GM21786 (cell line): ENCODE data around the gene PXDN.
"Not testable (repeated sequence)": the region's sequence is repeated elsewhere in the genome, so short reads cannot be mapped to it uniquely, and the experiment has no call there.

Source experiments
- ATAC-seq: cut with Tn5 transposase; IDR thresholded peaks from one replicate; pipeline ENCODE4 v1.9.1; 2021; ENCODE audit not compliant: unreplicated experiment

Gene PXDN

GRCh38 chr2:1634681-1635341, 109.5 kb downstream of the PXDN start:
- ATAC-seq: no peak

DNA sequence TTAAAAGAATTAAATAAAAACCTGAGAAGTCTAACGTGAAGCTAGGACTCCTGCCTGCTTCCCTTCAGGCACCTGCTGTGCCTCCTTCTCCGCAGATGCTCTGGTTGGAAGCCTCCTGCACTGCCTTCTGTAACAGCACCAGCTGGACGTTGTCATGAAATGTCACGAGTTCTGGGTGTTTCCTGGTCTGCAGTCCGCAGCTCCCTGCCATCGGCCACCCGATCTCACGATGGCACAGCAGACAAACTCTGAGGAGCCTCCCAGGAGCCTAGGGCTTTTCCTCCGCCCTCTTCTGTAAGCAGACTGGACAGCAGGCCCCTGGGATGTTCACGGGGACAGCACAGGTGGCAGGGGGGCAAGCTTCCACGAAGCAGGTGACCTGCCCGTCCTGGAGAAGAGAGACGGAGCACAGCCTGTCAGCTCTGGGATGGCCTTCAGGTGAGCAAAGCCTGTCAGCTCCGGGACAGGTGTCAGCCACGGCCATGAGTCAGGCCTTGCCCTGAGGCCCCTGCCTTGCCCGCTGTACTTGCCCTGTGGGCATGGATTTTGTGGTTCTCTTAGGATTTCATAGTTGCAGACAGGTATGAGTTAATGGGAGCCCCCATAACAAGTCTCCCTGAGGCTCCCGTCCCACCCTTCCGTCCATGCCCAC, 110.3 kb downstream of the PXDN start:
- ATAC-seq: no peak

DNA sequence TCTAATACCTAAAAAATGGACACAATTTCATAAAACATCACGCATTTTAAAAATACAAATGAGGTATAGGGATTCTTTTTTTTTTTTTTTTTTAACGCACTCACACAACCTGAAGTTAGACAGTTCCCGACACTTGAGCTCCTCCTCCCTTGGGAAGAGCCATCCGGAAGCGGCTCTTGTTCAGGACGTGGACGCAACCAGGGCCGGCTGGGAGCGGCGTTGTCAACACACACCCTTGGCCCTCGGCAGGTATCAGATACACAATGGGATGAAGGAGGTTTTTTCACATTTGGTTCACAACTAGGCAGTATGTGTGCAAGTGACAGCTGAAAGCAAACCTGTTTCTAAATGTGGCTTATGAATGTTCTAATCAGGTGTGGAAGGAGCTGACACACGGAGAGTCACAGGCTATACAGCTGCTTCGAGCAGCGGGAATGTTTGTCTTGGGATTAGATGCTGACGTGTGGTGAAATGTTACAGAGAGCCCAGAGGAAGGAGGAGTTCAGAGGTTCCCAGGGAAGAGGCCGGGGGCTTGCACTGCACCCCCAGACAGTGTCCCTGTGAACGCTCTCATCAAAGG, 111.1 kb downstream of the PXDN start:
- no peak for ATAC-seq

GRCh38 chr2:1632510-1632909, 111.8 kb downstream of the PXDN start:
- ATAC-seq: no peak

DNA sequence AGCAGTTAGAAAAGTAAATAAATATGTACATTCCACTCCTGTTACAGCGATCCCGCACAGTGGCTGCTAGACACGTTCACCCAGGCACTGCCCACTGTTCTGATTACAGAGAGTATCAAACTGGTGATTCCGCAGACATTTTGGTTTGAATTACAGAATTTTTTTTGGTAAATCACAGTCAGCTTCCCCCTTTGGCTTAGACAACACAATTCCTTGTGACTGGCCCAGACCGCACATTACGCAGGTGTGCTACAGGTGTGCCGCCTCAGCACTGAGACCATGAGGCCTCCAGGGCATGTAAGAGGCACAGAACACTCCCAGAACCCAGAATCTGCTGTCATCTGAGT, 112.3 kb downstream of the PXDN start:
- ATAC-seq: no peak

GRCh38 chr2:1631292-1632001, 112.9 kb downstream of the PXDN start:
- no peak for ATAC-seq

DNA sequence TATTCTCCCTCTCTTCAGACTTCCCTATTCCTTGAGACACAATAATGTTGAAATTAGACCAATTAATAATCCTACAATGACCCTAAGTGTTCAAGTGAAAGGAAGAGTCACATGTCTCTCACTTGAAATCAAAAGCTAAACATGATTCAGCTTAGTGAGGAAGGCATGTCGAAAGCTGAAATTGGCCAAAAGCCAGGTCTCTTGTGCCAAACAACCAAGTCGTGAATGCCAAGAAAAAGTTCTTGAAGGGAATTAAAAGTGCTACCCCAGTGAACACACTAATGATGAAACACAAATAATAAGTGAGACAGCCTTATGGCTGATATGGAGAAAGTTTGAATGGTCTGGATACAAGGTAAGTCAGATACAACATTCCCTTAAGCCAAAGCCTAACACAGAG, 115.4 kb downstream of the PXDN start:
- ATAC-seq: no peak

DNA sequence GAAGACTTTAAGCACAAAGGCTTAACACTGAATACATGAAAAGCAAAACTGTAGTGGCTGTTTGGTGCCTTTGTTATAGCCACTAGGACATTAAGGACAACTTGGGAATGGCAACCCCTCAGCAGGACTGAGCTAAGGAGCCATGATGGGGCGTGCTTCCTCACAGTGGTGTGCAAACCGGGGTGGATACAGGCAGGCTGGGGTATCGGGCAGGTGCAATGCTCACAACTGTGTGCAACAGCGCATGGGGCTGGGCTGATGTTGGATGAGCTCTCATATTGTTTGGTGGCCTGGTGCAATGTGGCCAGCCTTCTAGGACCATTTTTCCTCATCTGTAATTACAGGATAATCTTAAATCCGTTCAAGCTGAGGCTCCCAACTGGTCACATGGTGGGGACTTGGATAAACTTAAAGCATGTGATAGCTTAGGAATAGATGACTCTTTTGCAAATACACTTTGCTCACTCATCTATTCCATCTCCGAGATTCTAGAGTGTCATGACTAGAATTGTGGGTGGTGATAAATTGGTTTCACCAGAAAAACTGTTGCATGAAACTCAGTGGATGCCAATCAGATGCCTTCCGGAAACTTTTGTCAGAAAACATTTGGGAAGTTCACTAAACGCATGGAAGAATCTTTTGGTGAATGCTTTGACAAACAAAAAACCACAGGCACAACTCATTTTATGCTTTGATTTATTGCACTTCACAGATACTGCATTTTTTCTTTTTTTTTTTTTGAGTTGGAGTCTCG, 116.5 kb downstream of the PXDN start:
- ATAC-seq: no peak

DNA sequence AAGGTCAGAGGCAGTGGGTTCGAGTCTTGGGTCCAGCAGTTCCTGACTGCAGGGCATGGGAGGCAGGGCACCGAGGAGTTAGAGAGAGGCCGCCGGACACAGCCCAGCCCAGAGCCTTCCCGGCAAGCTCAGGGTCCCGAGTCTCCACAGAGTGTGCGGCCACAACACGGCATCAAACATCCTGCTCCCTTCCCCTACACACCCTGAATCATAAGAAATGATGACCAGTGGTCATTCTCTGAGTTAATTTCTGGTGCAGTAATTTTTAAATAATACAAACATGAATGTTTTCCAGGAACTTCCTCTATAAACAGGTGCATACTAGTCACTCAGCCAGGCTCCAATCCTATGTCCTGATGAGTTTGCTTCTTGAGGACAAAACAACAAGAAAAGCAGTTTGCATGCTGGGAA, 118.0 kb downstream of the PXDN start:
- ATAC-seq: no peak

- no peak for ATAC-seq
Measured at GRCh38 chr2:1625281-1626001, 118.9 kb downstream of the PXDN start.

DNA sequence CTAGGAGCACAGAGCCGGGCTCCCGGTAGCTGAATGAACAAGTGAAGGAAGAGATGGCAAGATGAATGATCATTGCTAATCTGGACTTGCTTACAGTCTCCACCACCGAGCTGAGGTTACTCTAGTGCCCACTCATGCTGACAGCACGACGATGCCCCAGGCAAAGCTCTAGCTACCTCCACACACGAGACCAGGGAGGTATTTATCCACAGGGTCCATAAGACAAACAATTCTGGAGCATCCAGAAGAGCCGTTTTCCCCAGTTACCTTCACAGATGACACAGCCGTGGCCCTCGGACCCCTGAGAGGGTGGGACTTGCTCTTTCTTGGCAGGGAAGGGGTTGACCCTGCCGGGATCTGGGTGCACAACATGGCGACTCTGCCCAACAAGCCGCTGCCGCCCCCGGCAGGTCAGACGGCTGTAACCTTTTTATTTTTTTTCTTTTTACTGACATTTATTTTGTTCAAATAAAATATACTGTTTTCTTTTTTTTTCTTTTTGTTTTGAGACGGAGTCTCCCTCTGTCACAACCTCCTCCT, 120.3 kb downstream of the PXDN start:
- no peak for ATAC-seq

- no peak for ATAC-seq
Measured at GRCh38 chr2:1622521-1623200, 121.7 kb downstream of the PXDN start.

- not testable (repeated sequence) for ATAC-seq
Measured at GRCh38 chr2:1621976-1622375, 122.3 kb downstream of the PXDN start.

GRCh38 chr2:1621501-1621900, 122.8 kb downstream of the PXDN start:
- ATAC-seq: no peak

DNA sequence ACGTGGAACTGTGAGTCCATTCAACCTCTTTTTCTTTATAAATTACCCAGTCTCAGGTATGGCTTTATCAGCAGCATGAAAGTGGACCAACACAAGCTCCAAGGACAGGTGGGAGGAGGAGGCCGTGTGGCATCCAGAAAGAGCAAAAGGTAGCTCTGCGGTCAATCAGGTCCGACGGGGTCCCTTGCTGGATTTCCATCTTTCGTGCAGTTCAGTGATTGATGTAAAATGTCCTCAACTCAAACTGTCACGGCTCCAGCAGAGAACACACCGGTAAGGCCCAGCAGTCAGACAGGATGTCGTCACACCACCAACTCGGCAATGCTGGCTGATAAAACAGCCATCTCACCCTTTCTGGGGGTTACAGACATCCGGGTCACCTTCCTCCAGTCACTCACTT, 123.3 kb downstream of the PXDN start:
- no peak for ATAC-seq

GRCh38 chr2:1620081-1620480, 124.2 kb downstream of the PXDN start:
- ATAC-seq: no peak

- no peak for ATAC-seq
Measured at GRCh38 chr2:1619556-1619955, 124.8 kb downstream of the PXDN start.

DNA sequence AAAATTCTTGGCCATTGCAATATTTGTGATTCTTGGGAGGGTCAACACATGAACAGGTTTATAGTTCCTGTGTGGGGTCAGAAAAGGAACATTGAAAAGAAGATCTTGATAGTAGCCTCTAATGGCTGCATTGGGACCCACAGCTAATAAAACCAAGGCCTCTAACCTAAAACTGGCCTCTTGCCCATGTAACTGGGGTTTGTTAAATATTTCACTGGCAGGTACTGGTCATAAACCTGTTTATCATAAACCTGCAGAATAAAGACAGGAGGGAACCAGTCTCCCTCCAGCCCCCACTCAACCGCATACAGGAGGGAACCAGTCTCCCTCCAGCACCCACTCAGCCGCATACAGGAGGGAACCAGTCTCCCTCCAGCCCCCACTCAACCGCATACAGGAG, 125.3 kb downstream of the PXDN start:
- no peak for ATAC-seq

GRCh38 chr2:1618191-1618961, 125.9 kb downstream of the PXDN start:
- no peak for ATAC-seq
